NCI-H1105 treated with DMSO at 0.1 percent for 48 hours (cell line): ENCODE data around the gene OVOL1.
"Not testable (repeated sequence)": the region's sequence is repeated elsewhere in the genome, so short reads cannot be mapped to it uniquely, and the experiment has no call there.

Experiments
- DNase-seq: peaks from one replicate; lab custom pipeline; 2025; lab: John Stamatoyannopoulos, UW

Gene OVOL1

DNA sequence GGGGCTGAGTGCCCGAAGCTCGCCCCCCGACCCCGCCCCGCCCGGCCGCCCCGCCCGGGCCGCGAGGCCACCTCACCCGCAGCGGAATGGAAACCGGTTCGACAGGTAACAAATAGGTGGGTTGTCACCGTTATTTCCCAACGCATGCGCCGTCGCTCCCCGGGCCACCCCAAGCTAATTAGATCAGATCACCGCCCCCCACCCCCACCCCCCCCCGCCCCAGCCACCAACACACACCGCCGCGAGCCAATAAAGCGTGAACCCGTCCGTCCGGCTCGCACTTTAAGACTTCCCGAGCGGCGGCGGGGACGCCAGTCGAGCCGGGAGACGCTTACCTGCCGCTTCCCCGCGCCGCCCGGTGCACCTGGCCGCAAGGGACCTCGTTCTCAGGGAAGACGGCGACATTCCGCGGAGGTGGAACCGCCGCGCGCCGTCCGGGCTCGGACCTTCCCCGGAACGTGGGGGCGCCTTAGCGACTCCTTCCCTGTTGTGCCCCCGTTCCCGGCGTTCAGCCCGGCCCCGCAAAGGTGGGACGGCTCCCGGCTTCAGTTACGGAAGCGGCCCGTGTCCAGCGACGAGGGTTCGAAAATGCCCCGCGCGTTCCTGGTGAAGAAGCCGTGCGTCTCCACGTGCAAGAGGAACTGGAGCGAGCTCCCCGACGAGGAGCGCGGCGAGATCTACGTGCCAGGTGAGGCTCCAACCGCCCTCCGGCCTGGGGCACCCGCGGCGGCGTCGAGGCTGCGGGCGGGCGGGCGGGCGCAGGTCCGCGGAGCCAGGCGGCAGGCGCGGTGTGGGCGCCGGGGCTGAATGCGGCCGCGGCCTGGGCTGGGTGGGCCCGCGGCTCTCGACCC, at the start of gene OVOL1:
Gene OVOL1, plus strand, starts transcription at position 278 of the 851 bp plus-strand sequence. Its CDS starts 311 bp downstream, at position 589.
- DNase-seq, result peak; percentile 60

DNA sequence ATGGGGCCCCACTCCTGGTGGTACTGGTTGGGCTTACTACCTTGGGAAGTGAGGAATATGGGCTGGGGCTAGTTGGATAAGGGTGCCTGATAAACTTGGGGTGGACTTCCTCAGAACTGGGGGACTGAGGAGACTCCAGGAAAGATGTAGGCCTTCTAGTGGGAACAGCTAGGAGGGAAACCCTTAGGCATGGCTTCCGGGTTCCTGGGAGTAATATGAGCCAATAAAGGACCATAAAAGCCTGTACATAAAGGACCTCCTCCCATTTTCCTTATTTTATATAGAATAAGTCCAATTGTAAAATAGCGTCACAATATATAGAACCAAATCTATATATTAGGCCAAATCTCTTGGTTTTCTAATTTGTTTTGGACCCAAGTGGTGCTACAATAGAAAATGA, 47.8 kb upstream of the OVOL1 start:
- no peak for DNase-seq

DNA sequence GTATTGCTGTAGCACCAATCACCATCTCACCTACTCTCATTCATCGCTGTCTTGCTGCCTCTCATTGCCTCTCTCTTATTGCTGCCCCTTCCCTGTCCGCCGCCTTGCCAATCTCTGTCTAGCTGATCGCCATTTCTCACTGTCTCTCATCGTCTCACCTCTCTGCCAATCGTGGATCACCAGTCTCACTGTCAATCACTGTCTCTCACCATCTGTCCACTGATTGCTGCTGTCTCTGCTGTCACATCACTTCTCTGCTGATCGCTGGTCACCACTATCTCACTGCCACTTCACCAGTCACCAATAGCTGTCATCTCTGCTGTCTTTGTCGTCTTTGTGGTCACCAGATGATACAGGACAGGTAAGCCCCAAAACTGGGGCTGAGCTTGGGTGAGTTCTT, 45.7 kb upstream of the OVOL1 start:
- DNase-seq, result no peak

- no peak for DNase-seq
Measured at GRCh38 chr11:65742353-65742752, 44.5 kb upstream of the OVOL1 start.

- no peak for DNase-seq
Measured at GRCh38 chr11:65743681-65744025, 43.2 kb upstream of the OVOL1 start.

- no peak for DNase-seq
Measured at GRCh38 chr11:65744026-65744698, 42.7 kb upstream of the OVOL1 start.

GRCh38 chr11:65744699-65745042, 42.2 kb upstream of the OVOL1 start:
- no peak for DNase-seq

GRCh38 chr11:65745049-65745448, 41.8 kb upstream of the OVOL1 start:
- no peak for DNase-seq

DNA sequence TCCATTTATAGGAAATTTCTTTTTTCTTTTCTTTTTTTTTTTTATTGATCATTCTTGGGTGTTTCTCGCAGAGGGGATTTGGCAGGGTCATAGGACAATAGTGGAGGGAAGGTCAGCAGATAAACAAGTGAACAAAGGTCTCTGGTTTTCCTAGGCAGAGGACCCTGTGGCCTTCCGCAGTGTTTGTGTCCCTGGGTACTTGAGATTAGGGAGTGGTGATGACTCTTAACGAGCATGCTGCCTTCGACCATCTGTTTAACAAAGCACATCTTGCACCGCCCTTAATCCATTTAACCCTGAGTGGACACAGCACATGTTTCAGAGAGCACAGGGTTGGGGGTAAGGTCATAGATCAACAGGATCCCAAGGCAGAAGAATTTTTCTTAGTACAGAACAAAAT, 24.7 kb upstream of the OVOL1 start:
- DNase-seq, result not testable (repeated sequence)

- DNase-seq, result not testable (repeated sequence)
Measured at GRCh38 chr11:65762816-65763215, 24.0 kb upstream of the OVOL1 start.

DNA sequence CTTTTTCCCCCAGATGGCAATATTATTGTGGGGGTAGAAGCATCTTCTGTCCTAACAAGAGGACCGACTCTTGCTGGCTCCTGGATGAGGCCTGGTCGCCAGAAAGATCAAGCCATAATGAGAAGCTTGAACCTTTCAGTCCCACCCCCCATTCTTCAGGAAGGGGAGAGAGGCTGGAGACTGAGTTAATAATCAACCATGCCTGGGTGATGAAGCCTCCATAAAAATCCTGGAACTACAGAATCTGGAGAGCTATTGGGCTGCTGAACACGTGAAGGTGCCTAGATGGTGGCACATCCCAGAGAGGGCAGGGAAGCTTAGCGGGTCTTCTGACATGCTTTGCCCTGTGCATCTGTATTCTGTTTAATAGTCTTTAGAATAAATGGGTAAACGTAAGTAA, 22.4 kb upstream of the OVOL1 start:
- DNase-seq, result no peak

GRCh38 chr11:65766535-65766934, 20.3 kb upstream of the OVOL1 start:
- no peak for DNase-seq

DNA sequence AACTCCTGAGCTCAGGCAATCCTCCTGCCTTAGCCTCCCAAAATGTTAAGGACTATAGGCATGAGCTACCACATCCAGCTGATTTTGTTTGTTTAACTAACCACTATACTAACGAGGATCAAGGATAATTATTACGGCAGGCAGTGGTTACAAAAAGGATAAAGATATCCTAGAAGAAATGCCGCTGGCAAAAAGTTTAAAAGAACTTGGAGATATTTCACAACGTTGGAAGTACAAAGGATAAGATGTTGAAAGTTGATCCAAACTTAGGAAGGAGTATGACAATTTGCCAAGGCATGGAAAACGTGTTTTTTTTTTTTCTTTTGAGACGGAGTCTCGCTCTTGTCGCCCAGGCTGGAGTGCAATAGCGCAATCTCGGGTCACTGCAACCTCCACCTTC, 19.5 kb upstream of the OVOL1 start:
- no peak for DNase-seq

GRCh38 chr11:65767806-65768205, 19.1 kb upstream of the OVOL1 start:
- DNase-seq, result not testable (repeated sequence)

- no peak for DNase-seq
Measured at GRCh38 chr11:65770951-65771567, 15.8 kb upstream of the OVOL1 start.

- no peak for DNase-seq
Measured at GRCh38 chr11:65771589-65772112, 15.2 kb upstream of the OVOL1 start.

DNA sequence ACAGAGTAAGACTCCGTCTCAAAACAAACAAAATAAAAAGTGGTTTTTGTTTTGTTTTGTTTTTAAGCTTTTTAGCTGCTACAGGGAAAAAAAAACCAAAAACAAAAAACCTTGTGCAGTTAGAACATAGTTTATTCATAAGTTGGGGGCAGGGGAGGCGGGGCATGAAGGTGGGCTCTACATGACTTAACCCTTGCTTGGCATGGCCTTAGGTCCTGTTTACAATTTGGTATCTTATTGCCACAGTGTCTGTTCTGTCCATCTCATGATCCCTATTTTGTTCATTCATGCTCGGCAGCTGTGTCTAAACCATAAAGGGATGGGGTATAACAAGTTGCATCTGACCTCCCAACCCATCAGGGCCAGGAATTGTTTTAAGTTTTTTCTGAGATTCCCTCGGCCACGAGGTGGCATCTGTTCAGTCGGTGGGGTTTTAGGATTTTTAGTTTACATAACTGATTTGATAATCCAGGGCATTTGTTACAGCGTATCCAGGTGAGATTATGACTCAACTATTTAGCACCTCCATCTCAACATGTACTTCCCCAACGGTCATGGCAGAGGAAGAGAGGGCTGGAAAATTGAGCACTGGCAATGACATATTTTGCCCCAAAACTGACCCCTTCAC, 13.0 kb upstream of the OVOL1 start:
- no peak for DNase-seq

GRCh38 chr11:65774525-65775306, 12.1 kb upstream of the OVOL1 start:
- DNase-seq, result no peak

DNA sequence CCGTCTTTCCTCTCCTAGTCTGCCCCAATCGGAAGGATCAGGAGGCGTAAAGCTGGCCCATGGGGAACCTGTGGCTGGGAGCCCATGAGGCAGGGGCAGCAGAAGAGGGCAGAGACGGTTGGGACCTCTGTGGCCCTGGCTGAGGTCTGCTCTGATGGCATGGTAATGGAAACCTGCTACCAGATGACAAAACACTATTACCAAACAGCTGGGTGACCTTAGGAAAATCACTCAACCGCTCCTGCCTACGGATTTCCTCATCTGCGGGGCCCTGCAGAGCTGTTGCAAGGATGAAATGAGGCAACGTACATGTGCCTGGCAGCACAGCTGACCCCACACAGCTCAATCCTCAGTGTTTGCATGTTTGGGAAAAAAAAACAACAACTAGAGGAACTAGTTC, 10.7 kb upstream of the OVOL1 start:
- DNase-seq, result no peak

- DNase-seq, result no peak
Measured at GRCh38 chr11:65776710-65777141, 10.1 kb upstream of the OVOL1 start.

DNA sequence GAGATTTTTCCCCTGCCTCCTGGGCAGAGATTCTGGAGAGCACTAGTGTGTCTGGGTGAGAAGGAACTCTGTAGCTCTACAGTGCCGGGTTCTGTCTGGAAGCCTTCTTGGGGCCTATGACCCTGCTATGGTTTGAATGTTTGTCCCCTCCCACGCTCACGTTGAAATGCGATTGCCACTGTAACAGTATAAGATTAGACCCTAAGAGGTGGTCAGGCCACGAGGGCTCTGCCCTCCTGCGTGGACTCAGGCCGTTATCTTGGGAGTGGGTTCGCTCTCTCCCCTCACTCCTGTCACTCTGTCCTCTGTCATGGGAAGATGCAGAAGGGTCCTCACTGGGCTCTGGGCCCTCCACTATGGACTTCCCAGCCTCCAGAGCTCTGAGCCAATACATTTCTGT, 9.6 kb upstream of the OVOL1 start:
- DNase-seq, result no peak
